Hepatocyte (in vitro differentiated cells): Measurements from ENCODE around the gene RASAL3.

Source experiments
- CTCF ChIP-seq: fragments of 200-600 bp; sonication (generic); IDR thresholded peaks from 2 replicates; pipeline ENCODE4 v1.5.1; 2016; ENCODE audit warnings: antibody characterized with exemption, mild to moderate bottlenecking; ENCODE audit not compliant: poor library complexity
- EZH2 ChIP-seq: fragments of 200-600 bp; sonication (generic); IDR thresholded peaks from 2 replicates; pipeline ENCODE4 v1.6.1; 2016; ENCODE audit warnings: antibody characterized with exemption, mild to moderate bottlenecking, borderline replicate concordance

GRCh38 chr19:15506074-15506571 lies 41.8 kb upstream of the RASAL3 start:
- TF ChIP-seq CTCF (no peak), EZH2 (no peak)
